Hepatocyte (in vitro differentiated cells): ENCODE measurements around the gene RFX4.

Experiments used
- CTCF ChIP-seq: fragments of 200-600 bp; sonication (generic); IDR thresholded peaks from 2 replicates; pipeline ENCODE4 v1.5.1; 2016; ENCODE audit warnings: antibody characterized with exemption, mild to moderate bottlenecking; ENCODE audit not compliant: poor library complexity
- EZH2phosphoT487 ChIP-seq: fragments of 200-600 bp; sonication (generic); IDR thresholded peaks from one replicate; pipeline ENCODE4 v1.6.1; 2018; ENCODE audit warnings: antibody characterized with exemption, mild to moderate bottlenecking, low read depth, moderate library complexity; ENCODE audit not compliant: unreplicated experiment, severe bottlenecking

DNA sequence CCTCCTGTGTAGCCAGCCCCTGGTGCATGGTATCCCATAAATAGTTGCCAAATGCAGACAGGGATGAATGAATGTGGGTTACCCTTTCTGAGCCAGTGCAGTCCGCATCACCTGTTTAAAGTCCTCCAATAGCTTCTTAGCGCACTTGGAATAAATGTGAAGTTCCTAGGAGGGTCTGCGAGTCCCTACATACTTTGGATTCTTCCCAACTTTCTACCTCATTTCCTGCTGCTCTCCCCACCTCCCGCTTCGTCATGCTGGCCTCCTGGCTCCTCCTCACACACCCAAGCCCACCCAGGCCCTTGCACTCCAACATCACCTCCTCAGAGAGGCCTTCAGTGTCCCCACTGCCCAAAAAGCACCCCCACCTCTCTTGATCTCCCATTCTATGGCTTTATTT, 17.7 kb downstream of the RFX4 start:
- no peak for TF ChIP-seq CTCF
- TF ChIP-seq EZH2phosphoT487, result no peak
